ENCODE measurements around the gene BEAN1.
A peak's percentile ranks its signal among the peaks of the same experiment; 100 is the strongest.

BEAN1 gene

GRCh38 chr16:66395806-66396555 is 31.1 kb upstream of the BEAN1 start:
- DNase-seq (ENCODE audit: low spot score), result no peak

- no peak for DNase-seq (ENCODE audit: low spot score)
These were observed 29.2 kb upstream of the BEAN1 start for GRCh38 chr16:66397736-66398433.

GRCh38 chr16:66399031-66399430 is 28.1 kb upstream of the BEAN1 start:
- no peak for DNase-seq (ENCODE audit: low spot score)

GRCh38 chr16:66399930-66400329 is 27.2 kb upstream of the BEAN1 start:
- DNase-seq (ENCODE audit: low spot score), result no peak

- no peak for DNase-seq (ENCODE audit: low spot score)
These were observed 26.4 kb upstream of the BEAN1 start for GRCh38 chr16:66400503-66401380.

- no peak for DNase-seq (ENCODE audit: low spot score)
These were observed 25.5 kb upstream of the BEAN1 start for GRCh38 chr16:66401610-66402009.

- DNase-seq (ENCODE audit: low spot score), result no peak
These were observed 24.9 kb upstream of the BEAN1 start for GRCh38 chr16:66402166-66402565.

GRCh38 chr16:66402591-66403230 is 24.4 kb upstream of the BEAN1 start:
- no peak for DNase-seq (ENCODE audit: low spot score)

GRCh38 chr16:66403531-66404145 is 23.5 kb upstream of the BEAN1 start:
- no peak for DNase-seq (ENCODE audit: low spot score)

- no peak for DNase-seq (ENCODE audit: low spot score)
These were observed 21.9 kb upstream of the BEAN1 start for GRCh38 chr16:66405057-66405783.

- peak; percentile 73 for DNase-seq (ENCODE audit: low spot score)
These were observed 20.4 kb upstream of the BEAN1 start for GRCh38 chr16:66406534-66407221.

- DNase-seq (ENCODE audit: low spot score), result no peak
These were observed 18.7 kb upstream of the BEAN1 start for GRCh38 chr16:66408163-66409048.

GRCh38 chr16:66409156-66409555 is 17.9 kb upstream of the BEAN1 start:
- DNase-seq (ENCODE audit: low spot score), result no peak

- DNase-seq (ENCODE audit: low spot score), result no peak
These were observed 14.9 kb upstream of the BEAN1 start for GRCh38 chr16:66412182-66412581.

- no peak for DNase-seq (ENCODE audit: low spot score)
These were observed 12.2 kb upstream of the BEAN1 start for GRCh38 chr16:66414891-66415290.

GRCh38 chr16:66416136-66416535 is 11.0 kb upstream of the BEAN1 start:
- DNase-seq (ENCODE audit: low spot score), result no peak

GRCh38 chr16:66416939-66417700 is 10.0 kb upstream of the BEAN1 start:
- DNase-seq (ENCODE audit: low spot score), result no peak

GRCh38 chr16:66418165-66418962 is 8.7 kb upstream of the BEAN1 start:
- no peak for DNase-seq (ENCODE audit: low spot score)
